K562 (cell line): ENCODE measurements around the gene SELENOM. TPM values are rescaled to one million over a fixed set of nuclear protein-coding genes. Genes with fewer than 3 reads are reported as not detected.

Source experiments
- BRD9 ChIP-seq: fragments of 450-650 bp; IDR thresholded peaks from 2 replicates; pipeline ENCODE4 v1.6.1; 2018; ENCODE audit warnings: low read depth; ENCODE audit not compliant: partially characterized antibody
- ESRRA ChIP-seq: fragments of 450-650 bp; IDR thresholded peaks from 2 replicates; pipeline ENCODE4 v1.6.1; 2014; ENCODE audit warnings: low read depth, mild to moderate bottlenecking, moderate library complexity, borderline replicate concordance
- FOXJ2 ChIP-seq: fragments of 200-800 bp; sonication (Bioruptor generic); IDR thresholded peaks from 2 replicates; pipeline ENCODE4 v1.6.1; 2016; ENCODE audit warnings: missing genetic modification characterization, missing compliant biosample characterization
- FOXK1 ChIP-seq: sonication (generic); formaldehyde crosslinking; IDR thresholded peaks from 2 replicates; pipeline ENCODE4 v1.8.0; 2022; ENCODE audit warnings: missing genetic modification reagents, mild to moderate bottlenecking, borderline replicate concordance
- HNRNPLL ChIP-seq: fragments of 200-400 bp; formaldehyde crosslinking; IDR thresholded peaks from 2 replicates; pipeline ENCODE4 v1.6.1; 2017; ENCODE audit warnings: low read length, low read depth, mild to moderate bottlenecking; ENCODE audit not compliant: poor library complexity, severe bottlenecking
- IRF9 ChIP-seq: fragments of 450-650 bp; IDR thresholded peaks from 2 replicates; pipeline ENCODE4 v1.6.1; 2016; ENCODE audit warnings: missing biosample characterization, missing genetic modification characterization
- MEIS2 ChIP-seq: fragments of 450-650 bp; IDR thresholded peaks from 2 replicates; pipeline ENCODE4 v1.6.1; 2014; ENCODE audit warnings: mild to moderate bottlenecking; ENCODE audit not compliant: partially characterized antibody
- PTRF ChIP-seq: fragments of 450-650 bp; IDR thresholded peaks from 2 replicates; pipeline ENCODE4 v1.6.1; 2016; ENCODE audit warnings: mild to moderate bottlenecking, missing genetic modification characterization, missing compliant biosample characterization
- RBM15 ChIP-seq: fragments of 200-400 bp; formaldehyde crosslinking; IDR thresholded peaks from 2 replicates; pipeline ENCODE4 v1.6.1; 2018; ENCODE audit warnings: mild to moderate bottlenecking, low read length, moderate library complexity; ENCODE audit not compliant: insufficient read depth
- RFX7 ChIP-seq: fragments of 250-450 bp; sonication (Bioruptor Pico); IDR thresholded peaks from 2 replicates; pipeline ENCODE4 v1.5.1; 2021; ENCODE audit warnings: mild to moderate bottlenecking
- TRIM24 ChIP-seq, 2 experiments: fragments of 450-650 bp; IDR thresholded peaks; 2 replicates each; pipeline ENCODE4 v1.6.1; 2016
- ZNF41 ChIP-seq: fragments of 250-450 bp; sonication (Bioruptor Pico); conservative IDR thresholded peaks from 2 replicates; pipeline ENCODE4 v1.4.0; 2020; ENCODE audit warnings: mild to moderate bottlenecking
- ZNF583 ChIP-seq: fragments of 250-450 bp; sonication (Bioruptor Pico); IDR thresholded peaks from 2 replicates; pipeline ENCODE4 v1.4.0; 2020
- ZNF717 ChIP-seq: fragments of 250-450 bp; sonication (Bioruptor Pico); IDR thresholded peaks from 2 replicates; pipeline ENCODE4 v1.5.0; 2021
- polyA plus RNA-seq, 8 experiments: library from polyadenylated mRNA; depleted of rRNA in 4 of 8; stranded (reverse) in 5 of 8; unstranded in 3 of 8; fragments of >200 nt; fragmentation: Nextera tagmentation in 2 of 8; fragmentation: Illumina TruSeq in 1 of 8; extraction: Ambion mirVana in 2 of 8; extraction: Trizol in 1 of 8; gene quantifications; 2 replicates each; pipeline versions ENCODE4 v1.2.1 to v1.2.3, GENCODE V29; 2011 to 2014; ENCODE audit warnings: inconsistent platforms in 1 of 8, missing spikeins in 1 of 8
- total RNA-seq, 7 experiments: library from RNA; depleted of rRNA in 6 of 7; stranded (reverse); fragments of >200 nt in 6 of 7; fragmentation: Illumina TruSeq in 2 of 7; extraction: Trizol in 2 of 7; gene quantifications; 2 replicates each; pipeline versions ENCODE4 v1.2.1 to v1.2.3, GENCODE V29; 2011 to 2021; ENCODE audit warnings: low replicate concordance in 1 of 7

The SELENOM gene
- total and polyA plus RNA-seq, 9 of the 15 experiments (the other 6 are each of a cell fraction or from before 2014, with no cell fraction given): 1.2 to 10.6 (median 3.7) TPM

DNA sequence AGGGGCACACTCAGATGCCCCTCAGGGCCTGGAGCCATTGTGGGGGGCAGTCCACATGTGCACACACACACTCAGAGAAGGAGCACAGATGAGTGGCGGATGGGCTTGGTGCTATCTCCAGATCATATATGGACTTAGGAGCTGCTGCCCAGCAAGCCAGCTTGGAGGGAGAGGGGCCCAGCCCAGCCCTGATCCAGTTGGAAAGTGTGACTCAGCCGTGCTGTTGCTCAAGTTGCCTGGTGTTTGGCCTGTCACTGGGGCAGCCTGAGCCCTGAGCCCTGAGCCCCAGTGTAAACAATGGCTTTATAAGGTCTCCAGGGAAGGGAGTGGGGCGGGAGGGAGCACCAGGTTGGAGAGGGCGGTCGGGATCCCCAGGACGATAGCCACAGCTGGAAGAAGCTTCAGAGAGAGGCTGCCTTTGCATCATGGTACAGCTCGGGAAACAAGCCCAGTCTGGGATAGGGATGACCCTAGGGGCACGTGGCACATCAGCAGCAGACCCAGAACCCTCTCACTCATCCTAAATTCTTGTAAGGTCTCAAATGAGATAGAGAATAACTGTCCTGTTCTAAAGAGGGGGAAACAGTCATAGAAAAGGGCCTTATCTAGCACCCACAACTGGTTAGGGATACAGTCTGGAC lies 4.8 kb downstream of the SELENOM start (continued):
- TF ChIP-seq ZNF717 (CRISPR knock-in tag) (no peak), HNRNPLL (no peak), ESRRA (no peak), RFX7 (CRISPR knock-in tag) (no peak), FOXJ2 (tag) (peak; percentile 94), RBM15 (no peak), BRD9 (no peak), IRF9 (tag) (no peak), ZNF583 (no peak), PTRF (tag) (no peak), ZNF41 (CRISPR knock-in tag) (no peak), MEIS2 (no peak), TRIM24 (IDR thresholded peaks at IDR 0.05) (no peak), FOXK1 (CRISPR knock-in tag) (no peak)
